ENCODE results near the gene RALGAPA2.

DNA sequence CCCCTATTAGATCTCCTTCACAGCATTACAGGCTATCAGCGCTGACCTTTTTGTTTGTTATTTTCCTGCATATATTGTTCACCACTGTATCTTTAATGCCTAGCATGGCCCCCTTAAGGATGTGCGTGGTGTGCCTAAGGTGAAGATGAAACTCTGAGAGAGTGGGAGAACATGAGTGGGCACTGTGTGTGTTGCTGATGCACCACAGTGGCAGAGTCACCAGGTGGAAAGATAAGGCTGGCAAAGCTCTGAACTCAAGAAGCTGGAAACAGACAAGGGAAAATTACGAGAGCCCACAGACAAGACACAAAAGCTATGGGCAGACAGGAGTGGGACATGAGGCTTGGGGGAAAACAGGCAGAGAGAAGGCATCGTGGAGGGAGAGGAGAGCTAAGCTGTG lies 184.8 kb downstream of the RALGAPA2 start:
- TF ChIP-seq, protein P1, sequence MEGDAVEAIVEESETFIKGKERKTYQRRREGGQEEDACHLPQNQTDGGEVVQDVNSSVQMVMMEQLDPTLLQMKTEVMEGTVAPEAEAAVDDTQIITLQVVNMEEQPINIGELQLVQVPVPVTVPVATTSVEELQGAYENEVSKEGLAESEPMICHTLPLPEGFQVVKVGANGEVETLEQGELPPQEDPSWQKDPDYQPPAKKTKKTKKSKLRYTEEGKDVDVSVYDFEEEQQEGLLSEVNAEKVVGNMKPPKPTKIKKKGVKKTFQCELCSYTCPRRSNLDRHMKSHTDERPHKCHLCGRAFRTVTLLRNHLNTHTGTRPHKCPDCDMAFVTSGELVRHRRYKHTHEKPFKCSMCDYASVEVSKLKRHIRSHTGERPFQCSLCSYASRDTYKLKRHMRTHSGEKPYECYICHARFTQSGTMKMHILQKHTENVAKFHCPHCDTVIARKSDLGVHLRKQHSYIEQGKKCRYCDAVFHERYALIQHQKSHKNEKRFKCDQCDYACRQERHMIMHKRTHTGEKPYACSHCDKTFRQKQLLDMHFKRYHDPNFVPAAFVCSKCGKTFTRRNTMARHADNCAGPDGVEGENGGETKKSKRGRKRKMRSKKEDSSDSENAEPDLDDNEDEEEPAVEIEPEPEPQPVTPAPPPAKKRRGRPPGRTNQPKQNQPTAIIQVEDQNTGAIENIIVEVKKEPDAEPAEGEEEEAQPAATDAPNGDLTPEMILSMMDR (IDR thresholded peaks at IDR 0.05 in 8 of 11, conservative IDR thresholded peaks at IDR 0.05 in 3 of 11): no peak
- no peak for TF ChIP-seq POLR2A (IDR thresholded peaks at IDR 0.05)
- no peak for TF ChIP-seq POLR2AphosphoS5 (IDR thresholded peaks at IDR 0.05)

Data from spleen (tissue), 7 donors.